Measurements from ENCODE around the gene PSMA3.
"Not testable (repeated sequence)": the region's sequence is repeated elsewhere in the genome, so short reads cannot be mapped to it uniquely, and the experiment has no call there.

PSMA3 gene

GRCh38 chr14:58244556-58245387 is at the start of gene PSMA3:
PSMA3 (plus strand) TSS chr14:58244843; CDS start chr14:58244921, 78 bp downstream.
- in situ Hi-C loops (cut with HindIII; ENCODE audit: low sequenced_read_pairs), result no loop called here

- in situ Hi-C loops (cut with HindIII; ENCODE audit: low sequenced_read_pairs), result no loop called here
Observed at GRCh38 chr14:58196198-58196597, 48.4 kb upstream of the PSMA3 start.

GRCh38 chr14:58198086-58198485 is 46.6 kb upstream of the PSMA3 start:
- in situ Hi-C loops (cut with HindIII; ENCODE audit: low sequenced_read_pairs), result no loop called here

- in situ Hi-C loops (cut with HindIII; ENCODE audit: low sequenced_read_pairs), result no loop called here
Observed at GRCh38 chr14:58199726-58200479, 44.7 kb upstream of the PSMA3 start, which contains the start of gene ACTR10. ACTR10 (plus strand) TSS chr14:58200149; CDS start chr14:58200218, 69 bp downstream.

- in situ Hi-C loops (cut with HindIII; ENCODE audit: low sequenced_read_pairs), result no loop called here
Observed at GRCh38 chr14:58200480-58200841, 44.2 kb upstream of the PSMA3 start.

- in situ Hi-C loops (cut with HindIII; ENCODE audit: low sequenced_read_pairs), result no loop called here
Observed at GRCh38 chr14:58200846-58201245, 43.8 kb upstream of the PSMA3 start.

- in situ Hi-C loops (cut with HindIII; ENCODE audit: low sequenced_read_pairs), result no loop called here
Observed at GRCh38 chr14:58213176-58213575, 31.5 kb upstream of the PSMA3 start.

GRCh38 chr14:58215191-58215914 is 29.3 kb upstream of the PSMA3 start:
- in situ Hi-C loops (cut with HindIII; ENCODE audit: low sequenced_read_pairs), result no loop called here

GRCh38 chr14:58216544-58216943 is 28.1 kb upstream of the PSMA3 start:
- in situ Hi-C loops (cut with HindIII; ENCODE audit: low sequenced_read_pairs), result no loop called here

GRCh38 chr14:58227096-58227819 is 17.4 kb upstream of the PSMA3 start:
- in situ Hi-C loops (cut with HindIII; ENCODE audit: low sequenced_read_pairs), result no loop called here

GRCh38 chr14:58238252-58239243 is 6.1 kb upstream of the PSMA3 start:
- in situ Hi-C loops (cut with HindIII; ENCODE audit: low sequenced_read_pairs), result no loop called here

- in situ Hi-C loops (cut with HindIII; ENCODE audit: low sequenced_read_pairs), result no loop called here
Observed at GRCh38 chr14:58239244-58240195, 5.1 kb upstream of the PSMA3 start.

- in situ Hi-C loops (cut with HindIII; ENCODE audit: low sequenced_read_pairs), result no loop called here
Observed at GRCh38 chr14:58243790-58244555, 670 bp upstream of the PSMA3 start.

GRCh38 chr14:58245562-58245961 is 919 bp downstream of the PSMA3 start:
- in situ Hi-C loops (cut with HindIII; ENCODE audit: low sequenced_read_pairs), result no loop called here

- in situ Hi-C loops (cut with HindIII; ENCODE audit: low sequenced_read_pairs), result no loop called here
Observed at GRCh38 chr14:58249611-58250010, 5.0 kb downstream of the PSMA3 start.

GRCh38 chr14:58258156-58258555 is 13.5 kb downstream of the PSMA3 start:
- in situ Hi-C loops (cut with HindIII; ENCODE audit: low sequenced_read_pairs), result no loop called here

- in situ Hi-C loops (cut with HindIII; ENCODE audit: low sequenced_read_pairs), result not testable (repeated sequence)
Observed at GRCh38 chr14:58262005-58262404, 17.4 kb downstream of the PSMA3 start.

- in situ Hi-C loops (cut with HindIII; ENCODE audit: low sequenced_read_pairs), result no loop called here
Observed at GRCh38 chr14:58265401-58265800, 20.8 kb downstream of the PSMA3 start.

Measured in endothelial cell of hepatic sinusoid (primary cell).